IMR-90 (cell line): Measurements from ENCODE around the gene EPC1. TPM values are rescaled to one million over a fixed set of nuclear protein-coding genes. Genes with fewer than 3 reads are reported as not detected.

Experiments
- ATAC-seq: fragments of 200-7000 bp; cut with Tn5 transposase; 2 replicates; pipeline ENCODE4 v1.9.1; 2020; ENCODE audit warnings: low read depth, mild to moderate bottlenecking, moderate library complexity
- BruUV-seq: library from RNA; stranded (reverse); fragments of 400-500 nt; replicated peaks from 2 replicates; lab custom pipeline; 2021; lab: Mats Ljungman, UMichigan
- CTCF ChIA-PET: fragments of 300-600 bp; formaldehyde crosslinking; extraction: SDS; loops from one replicate; lab custom pipeline; 2021; ENCODE audit warnings: antibody characterized with exemption; lab: Yijun Ruan, JAX
- POLR2A ChIA-PET: fragments of 300-600 bp; sonication (Branson Sonifier 250); formaldehyde crosslinking; loops from one replicate; lab custom pipeline; 2022; ENCODE audit warnings: antibody characterized with exemption; ENCODE audit not compliant: unreplicated experiment; lab: Charles Lee
- DNase-seq: peaks from one replicate; pipeline ENCODE4 v3.0.0; 2013
- H2AFZ ChIP-seq: replicated peaks from 2 replicates; pipeline ENCODE3; 2013; ENCODE audit warnings: low read length, mild to moderate bottlenecking; ENCODE audit not compliant: poor library complexity
- H2AK5ac ChIP-seq: 2 replicates; pipeline ENCODE4 v1.6.1; 2013; ENCODE audit warnings: low read depth, low read length, inconsistent platforms
- H2AK9ac ChIP-seq: replicated peaks from 2 replicates; pipeline ENCODE3; 2013; ENCODE audit warnings: mild to moderate bottlenecking, low read depth, low read length, moderate library complexity; ENCODE audit not compliant: poor library complexity
- H2BK120ac ChIP-seq: 2 replicates; pipeline ENCODE4 v1.6.1; 2013; ENCODE audit warnings: low read depth, low read length, inconsistent platforms
- H2BK15ac ChIP-seq: 3 replicates; pipeline ENCODE4 v1.6.1; 2013; ENCODE audit warnings: low read depth, low read length, inconsistent platforms
- H2BK20ac ChIP-seq: 2 replicates; pipeline ENCODE4 v1.6.1; 2013; ENCODE audit warnings: low read depth, mild to moderate bottlenecking, inconsistent platforms, low read length, moderate library complexity
- H2BK5ac ChIP-seq: 2 replicates; pipeline ENCODE4 v1.6.1; 2013; ENCODE audit warnings: mild to moderate bottlenecking, low read depth, low read length, inconsistent platforms; ENCODE audit not compliant: poor library complexity, severe bottlenecking
- H3K14ac ChIP-seq: replicated peaks from 2 replicates; pipeline ENCODE4 v1.6.1; 2013; ENCODE audit warnings: low read depth, low read length, inconsistent platforms
- H3K18ac ChIP-seq: 2 replicates; pipeline ENCODE4 v1.6.1; 2013; ENCODE audit warnings: low read depth, low read length, control low read depth
- H3K23ac ChIP-seq: 2 replicates; pipeline ENCODE4 v1.6.1; 2013; ENCODE audit warnings: low read depth, low read length, inconsistent platforms
- H3K27ac ChIP-seq: 2 replicates; pipeline ENCODE4 v1.5.1; 2013; ENCODE audit warnings: mild to moderate bottlenecking, control low read depth, low read length; ENCODE audit not compliant: insufficient read depth
- H3K27me3 ChIP-seq: 2 replicates; pipeline ENCODE4 v1.6.1; 2013; ENCODE audit warnings: low read length; ENCODE audit not compliant: control insufficient read depth, insufficient read depth
- H3K36me3 ChIP-seq: 2 replicates; pipeline ENCODE4 v1.6.1; 2013; ENCODE audit warnings: low read length, mixed read lengths; ENCODE audit not compliant: control insufficient read depth, insufficient read depth
- H3K4ac ChIP-seq: 2 replicates; pipeline ENCODE4 v1.6.1; 2013; ENCODE audit warnings: low read depth, low read length, inconsistent platforms
- H3K4me1 ChIP-seq: 2 replicates; pipeline ENCODE4 v1.6.1; 2013; ENCODE audit warnings: low read length, mixed read lengths; ENCODE audit not compliant: control insufficient read depth, insufficient read depth
- H3K4me2 ChIP-seq: 2 replicates; pipeline ENCODE4 v1.6.1; 2013; ENCODE audit warnings: low read depth, mild to moderate bottlenecking, control low read depth, low read length, moderate library complexity
- H3K4me3 ChIP-seq: 2 replicates; pipeline ENCODE4 v1.5.1; 2013; ENCODE audit warnings: low read depth, mild to moderate bottlenecking, control low read depth, low read length, moderate library complexity; ENCODE audit not compliant: insufficient read depth
- H3K56ac ChIP-seq: 2 replicates; pipeline ENCODE4 v1.6.1; 2013; ENCODE audit warnings: low read length, inconsistent platforms; ENCODE audit not compliant: insufficient read depth; ENCODE audit errors: extremely low read depth
- H3K79me1 ChIP-seq, 2 experiments: 2 replicates each; pipeline ENCODE4 v1.6.1; 2013; ENCODE audit warnings: low read length in 2 of 2, inconsistent platforms in 1 of 2, low read depth in 1 of 2
- H3K9ac ChIP-seq: 2 replicates; pipeline ENCODE4 v1.6.1; 2013; ENCODE audit warnings: low read depth, low read length, control low read depth
- H3K9me1 ChIP-seq: 2 replicates; pipeline ENCODE4 v1.6.1; 2013; ENCODE audit warnings: low read length, inconsistent platforms; ENCODE audit not compliant: insufficient read depth
- H3K9me3 ChIP-seq: 2 replicates; pipeline ENCODE4 v1.6.1; 2013; ENCODE audit warnings: low read length; ENCODE audit not compliant: control insufficient read depth, insufficient read depth
- H4K20me1 ChIP-seq: 2 replicates; pipeline ENCODE4 v1.6.1; 2013; ENCODE audit warnings: low read length, inconsistent platforms; ENCODE audit not compliant: insufficient read depth
- H4K5ac ChIP-seq: 2 replicates; pipeline ENCODE4 v1.6.1; 2013; ENCODE audit warnings: mild to moderate bottlenecking, low read depth, low read length, control low read depth
- H4K8ac ChIP-seq, 2 experiments: 2 replicates each; pipeline ENCODE4 v1.6.1; 2013; ENCODE audit warnings: low read depth in 2 of 2, low read length in 2 of 2, control low read depth in 1 of 2, inconsistent platforms in 1 of 2
- H4K91ac ChIP-seq: 2 replicates; pipeline ENCODE4 v1.6.1; 2013; ENCODE audit warnings: low read depth, low read length, inconsistent platforms; ENCODE audit not compliant: insufficient read depth
- BHLHE40 ChIP-seq: fragments of 150-350 bp; IDR thresholded peaks from 2 replicates; pipeline ENCODE4 v1.6.1; 2016; ENCODE audit warnings: mild to moderate bottlenecking, low read depth, low read length
- CEBPB ChIP-seq: IDR thresholded peaks from 2 replicates; pipeline ENCODE4 v1.6.1; 2012; ENCODE audit warnings: low read depth, low read length, improper control_type of control experiment
- CTCF ChIP-seq: conservative IDR thresholded peaks from 2 replicates; pipeline ENCODE4 v1.5.1; 2012; ENCODE audit warnings: mild to moderate bottlenecking, low read depth, low read length, improper control_type of control experiment
- MXI1 ChIP-seq: IDR thresholded peaks from 2 replicates; pipeline ENCODE4 v1.6.1; 2012; ENCODE audit warnings: low read depth, mild to moderate bottlenecking, low read length, moderate library complexity, borderline replicate concordance
- RCOR1 ChIP-seq: IDR thresholded peaks from 2 replicates; pipeline ENCODE4 v1.6.1; 2012; ENCODE audit warnings: mild to moderate bottlenecking, low read length, improper control_type of control experiment; ENCODE audit not compliant: insufficient replicate concordance
- SMC3 ChIP-seq: fragments of 150-350 bp; IDR thresholded peaks from 2 replicates; pipeline ENCODE4 v1.6.1; 2016; ENCODE audit warnings: low read depth, mild to moderate bottlenecking, antibody characterized with exemption, low read length, moderate library complexity
- WGBS, 2 experiments: methylation state at CpG; one replicate each; pipeline versions ENCODE4 v1.1.5 to v1.1.7; 2013; ENCODE audit warnings: missing lambda C conversion rate in 2 of 2; ENCODE audit not compliant: insufficient read length in 1 of 2; ENCODE audit errors: extremely low coverage in 2 of 2; 5-methylcytosine and 5-hydroxymethylcytosine counted together
- dilution Hi-C: fragments of 300-500 bp; cut with HindIII; formaldehyde crosslinking; loops from one replicate; pipeline ENCODE4 v1.14.3; 2018; ENCODE audit warnings: low sequenced_read_pairs; ENCODE audit not compliant: unreplicated experiment
- in situ Hi-C: fragments of 300-500 bp; cut with MboI; formaldehyde crosslinking; loops from 3 replicates; pipeline ENCODE4 v1.14.3; 2019; ENCODE audit warnings: low sequenced_read_pairs, inconsistent platforms, mixed read lengths
- intact Hi-C: fragments of 100-400 bp; cut with micrococcal nuclease; formaldehyde crosslinking; loops from 2 replicates; pipeline ENCODE4 v1.10.0; 2022
- polyA plus RNA-seq, 3 experiments: library from polyadenylated mRNA; depleted of rRNA; stranded (reverse); fragments of >200 nt; gene quantifications; 2 replicates each; pipeline ENCODE4 v1.2.3, GENCODE V29; 2012; ENCODE audit warnings: low replicate concordance in 1 of 3
- total RNA-seq: library from RNA; depleted of rRNA; stranded (reverse); fragments of >200 nt; gene quantifications from 2 replicates; pipeline ENCODE4 v1.2.3, GENCODE V29; 2012

Gene EPC1
- total and polyA plus RNA-seq, 2 of the 4 experiments (the other 2 are of a cell fraction) = 21.9 to 23.5 TPM

GRCh38 chr10:32377458-32378259 is 30.7 kb upstream of the EPC1 start:
- ATAC-seq = peak; percentile 21
- no peak overlapping the region for H2BK15ac ChIP-seq
- peak; percentile 45 for DNase-seq
- peak overlapping the region; percentile 64 for H2AFZ ChIP-seq
- peak; percentile 12; the same call in 1 of the 2 replicates for TF ChIP-seq CEBPB
- peak; percentile 40; the same call in 1 of the 2 replicates for TF ChIP-seq CTCF
- TF ChIP-seq BHLHE40 = no peak
- peak; percentile 21; the same call in 1 of the 2 replicates for TF ChIP-seq SMC3
- no peak for TF ChIP-seq MXI1
- TF ChIP-seq RCOR1 = no peak
- peak overlapping the region; percentile 54; the same call in 1 of the 2 replicates for H3K4ac ChIP-seq
- CTCF ChIA-PET = interaction anchor here (0.6 to 1.5 kb wide), 6 partner anchors 10 to 1150 kb away, joined by 3 to 7 read pairs (median 3); no protein-coding TSS in a partner anchor
- H2AK9ac ChIP-seq = no peak overlapping the region
- H3K27me3 ChIP-seq = no peaks in the 10 kb centered on the region
- H2BK120ac ChIP-seq = peak overlapping the region; percentile 76
- peak overlapping the region; percentile 74 for H3K9ac ChIP-seq
- POLR2A ChIA-PET = no interaction called here
- H4K8ac ChIP-seq = peak overlapping the region in 1 of 2 experiments; percentile 23; a peak in 2 of 4 replicates
- H2BK5ac ChIP-seq = peak overlapping the region; percentile 78
- WGBS, 2 experiments = no CpG with 5 or more reads among the region's 6 CpGs
- no peak overlapping the region for H4K5ac ChIP-seq
- intact Hi-C loops = loop anchor here (1.0 to 2.0 kb wide), 3 partner anchors 41 to 627 kb away; partner anchors contain the start of gene CCDC7
- peaks cover 2% of the 10 kb centered on the region for H3K9me1 ChIP-seq
- H3K18ac ChIP-seq = no peak overlapping the region
- peak overlapping the region; percentile 33; the same call in 1 of the 2 replicates for H3K27ac ChIP-seq
- H2AK5ac ChIP-seq = 0 out of 2 replicates have a peak overlapping the region, but pooled peaks have one; percentile 6
- no peaks in the 10 kb centered on the region; the same call in 1 of the 2 replicates for H4K20me1 ChIP-seq
- H3K14ac ChIP-seq = peak overlapping the region; percentile 95
- H3K23ac ChIP-seq = peak overlapping the region; percentile 52; the same call in 1 of the 2 replicates
- in situ Hi-C loops = no loop called here
- no TSS peak for BruUV-seq
- H2BK20ac ChIP-seq = peak overlapping the region; percentile 9; the same call in 1 of the 2 replicates
- no peaks in the 10 kb centered on the region for H3K36me3 ChIP-seq
- H3K79me1 ChIP-seq = peaks cover 7 to 17% of the 10 kb centered on the region in 2 experiments; a peak in 3 of 4 replicates
- 0 out of 2 replicates have a peak, but pooled peaks cover 1% of the 10 kb centered on the region for H3K4me1 ChIP-seq
- H3K56ac ChIP-seq = peak overlapping the region; percentile 60
- H4K91ac ChIP-seq = 0 out of 2 replicates have a peak overlapping the region, but pooled peaks have one; percentile 4
- dilution Hi-C loops = no loop called here
- peak overlapping the region; percentile 85; the same call in 1 of the 2 replicates for H3K4me2 ChIP-seq
- no peaks in the 10 kb centered on the region for H3K9me3 ChIP-seq
- H3K4me3 ChIP-seq = peak overlapping the region; percentile 62
